ENCODE data around the gene ATP5MK.
"Not testable (repeated sequence)": the region's sequence is repeated elsewhere in the genome, so short reads cannot be mapped to it uniquely, and the experiment has no call there.

The ATP5MK gene, protein sequence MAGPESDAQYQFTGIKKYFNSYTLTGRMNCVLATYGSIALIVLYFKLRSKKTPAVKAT
- total RNA-seq: 42.5 to 46.6 reads per million in 2 donors

DNA sequence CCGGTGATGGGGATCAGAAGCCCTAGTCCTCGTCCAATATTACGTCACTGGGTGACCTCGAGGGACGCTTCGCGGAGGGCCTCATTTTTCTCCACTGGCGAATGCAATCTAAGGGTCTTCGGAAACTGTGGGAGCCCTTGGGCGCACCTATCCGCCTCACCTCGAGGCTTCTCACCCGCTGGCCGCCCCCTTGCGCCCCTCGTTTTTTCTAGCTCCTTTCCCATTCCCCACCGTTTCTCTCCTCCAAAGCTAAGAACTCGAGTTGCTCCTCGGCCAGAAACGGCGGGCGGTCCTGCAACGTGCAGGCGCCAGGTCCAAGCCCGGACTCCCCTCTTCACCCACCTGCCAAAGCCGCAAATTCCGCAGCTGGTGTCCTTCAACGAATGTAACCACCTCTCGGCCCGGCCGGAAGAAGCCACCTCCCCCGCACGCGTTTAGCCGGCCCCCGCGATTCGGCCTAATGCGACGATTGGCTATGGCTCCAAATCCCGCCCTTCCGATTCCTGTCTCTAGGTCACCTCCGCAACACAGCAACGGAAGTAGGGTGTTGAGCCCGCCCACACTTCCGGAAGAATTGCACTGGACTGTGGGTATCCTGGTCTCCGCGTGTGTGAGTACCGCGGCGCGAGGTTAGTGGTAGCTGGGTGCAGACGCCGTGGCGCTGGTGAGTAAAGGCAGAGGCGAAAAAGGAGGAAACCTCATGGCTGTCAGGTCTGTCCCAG lies at the start of gene ATP5MK, which contains the start of gene PDCD11:
Gene ATP5MK (minus strand): TSS at position 409 of the 722 bp plus-strand sequence. CDS start 4,018 bp downstream, outside the sequence.
Gene PDCD11 (plus strand): TSS at position 560 of the 722 bp plus-strand sequence. CDS start 1,801 bp downstream, outside the sequence.
- DNase-seq: peak; percentile 69

DNA sequence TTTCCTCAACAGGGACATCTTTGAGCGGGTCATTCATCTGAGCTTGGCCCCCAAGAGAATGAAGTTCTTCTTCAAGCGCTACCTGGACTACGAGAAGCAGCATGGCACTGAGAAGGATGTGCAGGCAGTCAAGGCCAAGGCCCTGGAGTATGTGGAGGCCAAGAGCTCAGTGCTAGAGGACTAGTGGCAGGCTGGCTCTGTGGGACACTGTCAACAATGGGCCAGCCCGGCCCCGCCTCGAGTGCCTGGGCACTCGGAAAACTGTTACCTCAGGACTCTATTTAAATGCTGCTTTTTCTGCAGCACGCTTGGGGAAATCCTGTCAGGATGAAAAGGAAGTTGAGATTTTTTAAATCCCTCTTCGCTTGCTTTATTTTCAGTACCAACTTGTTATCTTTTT lies 49.1 kb upstream of the ATP5MK start:
- no peak for DNase-seq

DNA sequence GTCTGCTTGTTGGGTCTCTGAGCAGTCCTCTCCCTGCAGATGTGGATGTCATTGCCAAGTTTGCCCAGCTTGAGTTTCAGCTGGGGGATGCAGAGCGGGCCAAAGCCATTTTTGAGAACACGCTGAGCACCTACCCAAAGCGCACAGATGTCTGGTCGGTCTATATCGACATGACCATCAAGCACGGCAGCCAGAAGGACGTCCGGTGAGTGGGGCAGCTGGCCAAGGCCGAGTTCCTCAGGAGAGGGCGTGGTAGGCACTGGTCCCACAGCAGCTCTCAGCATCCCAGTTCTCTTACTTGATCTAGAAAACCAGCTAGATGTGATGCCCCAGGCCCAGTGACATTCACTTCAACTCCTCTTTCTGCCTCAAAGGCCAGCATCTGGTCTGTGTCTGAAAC lies 48.2 kb upstream of the ATP5MK start:
- DNase-seq: no peak

DNA sequence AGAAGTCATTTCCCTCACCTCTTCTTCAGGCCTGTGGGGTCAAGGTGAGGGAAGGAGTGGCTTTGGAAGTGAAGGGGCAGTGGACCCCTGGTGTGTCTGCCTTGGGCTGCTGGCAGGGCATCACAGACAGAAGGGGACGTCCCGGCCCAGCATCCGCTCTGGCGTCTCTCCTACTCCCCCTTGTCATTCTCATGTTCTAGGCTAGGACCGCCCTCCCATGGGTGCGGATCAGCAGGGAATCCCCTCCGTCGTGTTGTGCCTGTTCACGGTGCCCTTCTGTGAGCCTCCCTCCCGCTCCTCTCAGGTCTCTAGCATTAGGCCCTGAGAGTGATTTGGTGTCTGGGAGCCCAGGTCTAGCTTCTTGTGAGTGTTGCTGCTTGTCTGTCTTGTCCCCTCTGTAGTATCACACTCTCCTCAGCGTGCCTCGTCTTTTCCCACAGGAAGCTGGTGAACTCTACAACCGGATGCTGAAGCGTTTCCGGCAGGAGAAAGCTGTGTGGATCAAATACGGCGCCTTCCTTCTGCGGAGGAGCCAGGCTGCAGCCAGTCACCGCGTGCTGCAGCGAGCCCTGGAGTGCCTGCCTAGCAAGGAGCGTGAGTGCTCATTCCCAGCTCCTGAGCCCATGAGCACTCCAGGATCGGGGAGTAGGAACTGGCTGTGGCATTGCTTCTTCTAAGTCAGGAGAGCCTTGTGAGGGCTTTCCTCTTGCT lies 47.4 kb upstream of the ATP5MK start:
- no peak for DNase-seq

DNA sequence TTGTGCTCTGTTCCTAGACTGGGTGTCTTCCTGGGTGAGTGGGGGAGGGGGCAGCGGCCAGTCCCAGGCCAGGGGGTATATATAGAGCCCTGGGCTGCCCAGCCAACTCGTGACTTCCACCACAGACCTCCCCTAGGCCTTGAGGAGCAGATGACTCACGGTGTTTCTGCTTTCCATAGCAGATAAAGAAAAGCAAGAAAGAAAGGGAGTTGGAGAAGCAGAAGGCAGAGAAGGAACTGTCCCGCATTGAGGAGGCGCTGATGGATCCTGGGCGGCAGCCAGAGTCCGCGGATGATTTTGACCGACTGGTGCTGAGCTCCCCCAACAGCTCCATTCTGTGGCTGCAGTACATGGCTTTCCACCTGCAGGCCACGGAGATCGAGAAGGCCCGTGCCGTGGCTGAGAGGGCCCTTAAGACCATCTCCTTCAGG lies 45.8 kb upstream of the ATP5MK start:
- no peak for DNase-seq

DNA sequence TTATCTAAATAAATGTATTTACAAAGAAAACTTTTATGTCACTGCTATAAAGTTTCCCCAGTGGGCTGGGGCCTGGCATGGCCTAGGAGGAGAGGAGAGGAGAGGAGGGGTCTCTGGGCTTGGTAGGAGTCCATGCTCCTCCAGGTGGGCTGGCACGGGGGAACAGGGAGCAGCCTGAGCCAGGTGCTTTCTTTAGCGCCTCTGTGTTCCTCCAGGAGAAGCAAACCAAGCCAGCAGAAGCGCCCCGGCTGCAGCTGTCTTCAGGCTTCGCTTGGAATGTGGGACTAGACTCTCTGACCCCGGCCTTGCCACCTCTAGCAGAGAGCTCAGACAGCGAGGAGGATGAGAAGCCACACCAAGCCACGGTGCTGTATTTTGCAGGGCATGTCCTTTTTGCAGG lies 45.3 kb upstream of the ATP5MK start:
- no peak for DNase-seq

DNA sequence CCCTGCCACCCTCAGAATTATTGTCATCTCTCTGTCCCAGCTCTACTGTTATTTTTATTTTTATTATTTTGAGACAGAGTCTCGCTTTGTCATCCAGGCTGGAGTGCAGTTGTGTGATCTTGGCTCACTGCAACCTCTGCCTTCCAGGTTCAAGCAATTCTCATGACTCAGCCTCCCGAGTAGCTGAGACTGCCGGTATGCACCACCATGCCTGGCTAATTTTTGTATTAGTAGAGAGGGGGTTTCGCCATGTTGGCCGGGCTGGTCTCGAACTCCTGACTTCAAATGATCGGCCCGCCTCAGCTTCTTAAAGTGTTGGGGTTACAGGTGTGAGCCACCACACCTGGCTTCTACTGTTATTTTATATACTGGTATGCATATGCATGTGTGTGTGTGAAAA lies 44.9 kb upstream of the ATP5MK start:
- DNase-seq: no peak

DNA sequence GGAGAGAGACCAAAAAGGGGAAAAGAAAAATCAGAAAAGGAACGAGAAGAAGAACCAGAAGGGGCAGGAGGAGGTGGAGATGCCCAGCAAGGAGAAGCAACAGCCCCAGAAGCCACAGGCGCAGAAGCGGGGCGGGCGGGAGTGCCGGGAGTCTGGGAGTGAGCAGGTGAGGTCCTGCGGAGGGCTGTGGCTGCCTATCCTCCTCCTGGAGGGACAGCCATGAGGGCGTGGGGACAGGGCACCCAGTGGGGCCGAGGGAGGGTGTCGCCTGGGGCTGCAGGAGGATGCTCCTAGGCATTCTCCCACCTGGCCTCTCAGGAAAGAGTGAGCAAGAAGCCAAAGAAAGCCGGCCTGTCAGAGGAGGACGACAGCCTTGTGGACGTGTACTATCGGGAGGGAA lies 44.1 kb upstream of the ATP5MK start:
- DNase-seq: no peak

DNA sequence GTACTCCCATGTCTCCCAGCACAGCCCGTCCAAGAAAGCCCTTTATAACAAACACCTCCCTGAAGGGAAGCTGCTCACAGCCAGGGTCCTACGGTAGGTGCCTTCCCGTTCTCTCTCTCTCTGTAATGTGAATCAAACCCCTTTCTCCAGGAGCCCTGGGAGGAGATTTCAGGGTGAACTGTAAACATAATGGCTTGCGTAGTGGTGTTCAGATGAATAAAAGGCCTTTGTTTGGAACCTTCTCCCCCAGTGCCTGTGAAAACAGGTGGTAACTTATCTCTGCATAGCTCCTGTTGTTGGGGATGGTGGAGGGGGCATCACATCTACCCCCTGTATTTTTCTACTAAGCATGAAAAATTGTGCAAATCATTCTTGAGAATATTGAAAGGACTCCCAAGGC lies 43.5 kb upstream of the ATP5MK start:
- DNase-seq: no peak

DNA sequence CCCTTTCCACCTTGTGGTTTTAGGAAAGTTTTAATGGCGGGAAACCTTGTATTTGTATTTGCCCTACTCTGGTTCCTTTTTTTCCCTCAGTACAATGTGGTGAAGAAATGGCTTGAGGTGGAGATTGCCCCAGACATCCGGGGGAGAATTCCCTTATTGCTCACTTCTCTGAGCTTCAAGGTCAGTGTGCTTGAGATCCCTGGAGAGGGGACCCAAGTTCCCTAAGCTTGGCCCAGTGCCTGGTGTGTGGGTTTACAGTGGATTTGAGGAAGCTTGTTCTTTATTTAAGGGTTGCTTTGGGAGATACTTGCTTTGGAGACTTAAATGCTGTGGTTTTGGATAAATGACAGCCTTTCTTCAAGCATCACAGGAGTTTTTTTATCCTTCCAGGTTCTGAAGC lies 37.6 kb upstream of the ATP5MK start:
- no peak for DNase-seq

DNA sequence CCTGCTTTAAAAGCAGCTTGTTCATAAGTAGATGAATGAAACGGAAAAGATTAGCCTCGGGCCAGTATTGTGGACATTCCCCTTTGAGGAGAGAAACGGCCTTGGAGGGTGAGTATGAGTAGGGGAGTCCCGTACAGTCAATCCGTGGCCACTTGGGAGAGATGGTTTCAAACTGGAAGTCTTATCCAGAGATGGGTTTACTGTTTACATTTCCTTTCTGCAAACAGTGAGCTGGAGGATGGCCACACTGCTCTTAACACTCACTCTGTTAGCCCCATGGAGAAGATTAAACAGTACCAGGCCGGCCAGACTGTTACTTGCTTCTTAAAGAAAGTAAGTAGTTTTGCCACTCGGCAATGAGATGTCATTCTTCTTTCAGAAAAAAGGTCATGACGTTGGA lies 35.6 kb upstream of the ATP5MK start:
- DNase-seq: no peak

DNA sequence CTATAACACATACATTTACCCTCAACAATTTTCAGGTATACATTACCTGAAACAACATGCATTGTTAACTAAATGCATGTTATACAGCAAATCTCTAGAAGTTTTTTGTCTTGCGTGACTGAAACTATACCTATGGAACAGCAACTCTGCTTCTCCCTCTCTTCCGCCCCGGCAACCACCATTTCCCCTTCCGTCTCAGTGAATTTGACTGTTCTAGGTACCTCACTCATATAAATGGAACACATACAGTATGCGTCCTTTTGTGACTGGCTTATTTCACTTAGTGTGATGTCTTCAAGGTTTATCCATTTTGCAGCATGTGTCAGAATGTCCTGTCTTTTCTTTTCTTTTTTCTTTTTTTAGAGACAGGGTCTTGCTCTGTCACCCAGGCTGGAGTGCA lies 33.4 kb upstream of the ATP5MK start:
- no peak for DNase-seq

DNA sequence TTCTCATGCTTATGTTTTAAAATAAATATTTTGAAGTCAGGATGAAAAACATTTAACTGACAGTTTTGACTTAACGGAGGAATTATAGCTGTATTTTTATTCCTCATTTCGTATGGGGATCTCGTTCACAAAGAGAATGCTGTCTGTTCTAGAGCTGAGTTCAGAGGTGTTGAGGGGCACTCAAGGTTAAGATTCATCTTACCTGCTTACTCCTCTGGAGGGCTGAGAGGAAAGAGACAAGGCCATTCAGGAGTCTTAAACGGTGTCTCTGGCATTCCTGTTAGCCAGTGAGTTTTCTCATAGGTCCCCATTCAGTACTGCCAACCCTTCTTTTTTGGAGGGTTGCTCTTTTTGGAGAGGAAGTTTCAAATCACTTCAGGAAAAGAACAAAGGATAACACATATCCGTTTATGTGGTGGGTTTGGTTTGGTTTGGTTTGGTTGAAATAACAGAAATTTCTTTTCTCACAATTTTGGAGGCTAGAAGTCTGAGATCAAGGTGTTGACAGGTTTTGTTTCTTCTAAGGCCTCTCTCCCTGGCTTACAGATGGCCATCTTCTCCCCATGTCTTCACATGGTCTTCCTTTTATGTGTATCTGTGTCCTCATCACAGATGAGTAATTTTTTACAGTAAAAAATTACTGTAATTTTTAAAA lies 32.8 kb upstream of the ATP5MK start:
- no peak for DNase-seq

DNA sequence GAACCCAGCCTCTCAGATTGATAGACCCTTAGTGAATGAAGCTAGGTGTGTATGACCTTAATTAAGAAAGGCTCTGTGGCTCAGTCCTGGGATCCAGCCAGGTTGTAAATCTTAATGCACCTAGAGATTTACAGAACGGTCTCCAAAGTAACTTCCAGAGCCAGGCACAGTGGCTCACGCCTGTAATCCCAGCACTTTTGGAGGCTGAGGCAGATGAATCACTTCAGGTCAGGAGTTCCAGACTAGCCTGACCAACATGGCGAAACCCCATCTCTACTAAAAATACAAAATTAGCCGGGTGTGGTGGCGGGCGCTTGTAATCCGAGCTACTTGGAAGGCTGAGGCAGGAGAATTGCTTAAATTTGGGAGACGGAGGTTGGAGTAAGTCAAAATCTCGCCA lies 31.6 kb upstream of the ATP5MK start:
- DNase-seq: no peak

DNA sequence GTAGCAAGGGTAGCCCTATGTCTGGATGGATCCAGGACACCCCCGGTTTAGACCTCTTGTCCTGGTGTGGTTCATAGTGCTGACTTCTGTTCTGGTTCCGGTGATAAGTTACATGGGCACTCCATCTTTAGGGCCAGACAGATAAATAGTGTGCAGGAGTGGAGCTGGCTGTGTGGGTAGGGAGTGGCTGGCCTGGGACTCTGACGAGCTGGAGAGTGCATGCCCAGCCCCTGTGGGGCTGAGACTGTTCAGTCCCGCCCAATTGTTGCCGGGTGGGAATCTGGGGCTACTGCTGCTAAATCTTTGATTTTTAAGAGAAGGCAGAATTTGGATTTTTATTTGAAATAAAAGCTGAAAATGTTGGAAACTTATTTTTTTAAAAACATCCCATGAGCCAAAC lies 27.5 kb upstream of the ATP5MK start:
- DNase-seq: no peak

DNA sequence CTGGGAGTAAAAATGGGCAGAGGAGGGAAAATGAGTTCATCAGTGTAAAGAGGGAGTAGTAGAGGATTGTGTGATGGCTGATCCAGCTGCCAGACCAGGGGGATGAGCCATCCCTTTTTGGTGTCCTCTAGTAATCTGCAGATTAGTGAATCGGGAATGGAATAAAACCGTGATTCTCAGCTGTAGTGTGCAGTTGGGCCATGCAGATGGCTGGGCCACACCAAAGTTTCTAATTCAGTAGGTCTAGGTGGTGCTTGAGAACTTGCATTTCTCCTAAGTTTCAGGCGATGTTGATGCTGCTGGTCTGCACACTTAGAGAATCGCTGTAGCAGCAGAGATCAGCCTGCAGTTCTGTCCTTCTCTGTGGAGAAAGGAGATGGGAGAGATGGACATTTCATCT lies 22.8 kb upstream of the ATP5MK start:
- DNase-seq: no peak

DNA sequence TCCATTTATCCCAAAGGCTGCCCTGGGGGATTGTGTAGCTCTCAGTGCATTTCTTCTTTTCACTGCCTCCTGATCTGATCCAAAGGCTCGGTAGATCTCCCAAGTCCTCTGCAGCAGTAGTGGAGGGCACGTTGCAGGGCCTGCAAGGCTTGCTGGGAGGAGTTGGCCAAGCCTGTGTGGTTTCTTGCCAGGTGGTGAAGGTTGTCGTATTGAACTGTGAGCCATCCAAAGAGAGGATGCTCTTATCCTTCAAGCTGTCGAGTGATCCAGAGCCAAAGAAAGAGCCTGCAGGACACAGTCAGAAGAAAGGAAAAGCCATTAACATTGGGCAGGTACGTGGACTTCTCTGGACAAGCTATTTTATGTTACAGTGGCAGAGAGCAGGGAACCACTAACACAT lies 21.3 kb upstream of the ATP5MK start:
- no peak for DNase-seq

DNA sequence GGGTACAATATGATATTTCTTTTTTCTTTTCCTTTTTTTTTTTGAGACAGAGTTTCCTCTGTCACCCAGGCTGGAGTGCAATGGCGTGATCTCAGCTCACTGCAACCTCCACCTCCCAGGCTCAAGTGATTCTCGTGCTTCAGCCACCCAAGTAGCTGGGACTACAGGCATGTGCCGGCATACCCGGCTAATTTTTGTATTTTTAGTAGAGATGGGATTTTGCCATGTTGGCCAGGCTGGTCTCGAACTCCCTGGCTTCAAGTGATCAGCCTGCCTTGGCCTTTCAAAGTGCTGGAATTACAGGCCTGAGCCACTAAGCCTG lies 20.8 kb upstream of the ATP5MK start:
- DNase-seq: not testable (repeated sequence)

DNA sequence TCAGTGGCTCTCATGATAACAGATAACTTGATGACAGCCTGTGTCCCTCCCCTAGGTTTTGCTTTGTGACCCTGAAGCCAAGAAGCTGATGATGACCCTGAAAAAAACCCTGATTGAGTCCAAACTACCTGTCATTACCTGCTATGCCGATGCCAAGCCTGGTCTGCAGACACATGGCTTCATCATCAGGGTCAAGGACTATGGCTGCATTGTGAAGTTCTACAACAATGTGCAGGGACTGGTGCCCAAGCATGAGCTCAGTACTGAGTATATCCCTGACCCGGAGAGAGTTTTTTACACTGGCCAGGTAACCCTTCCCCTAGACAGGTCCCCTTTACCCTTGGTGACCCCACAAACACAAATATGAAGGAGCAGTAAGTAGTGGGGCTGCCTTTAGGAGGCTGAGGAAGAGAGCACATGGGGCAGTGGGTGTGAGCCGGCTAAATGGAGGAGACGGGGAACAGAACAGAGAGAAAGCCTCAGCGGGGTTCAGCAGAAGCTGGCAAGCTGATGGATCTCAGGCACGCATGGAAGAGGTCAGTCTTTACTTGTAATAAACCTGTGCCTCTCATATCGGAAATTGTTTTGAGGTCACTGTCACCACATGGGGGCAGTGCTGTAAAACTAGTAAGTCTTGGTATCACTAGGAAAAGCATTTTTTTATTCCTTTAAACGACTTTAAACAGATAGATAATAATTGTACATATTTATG lies 20.3 kb upstream of the ATP5MK start:
- no peak for DNase-seq

DNA sequence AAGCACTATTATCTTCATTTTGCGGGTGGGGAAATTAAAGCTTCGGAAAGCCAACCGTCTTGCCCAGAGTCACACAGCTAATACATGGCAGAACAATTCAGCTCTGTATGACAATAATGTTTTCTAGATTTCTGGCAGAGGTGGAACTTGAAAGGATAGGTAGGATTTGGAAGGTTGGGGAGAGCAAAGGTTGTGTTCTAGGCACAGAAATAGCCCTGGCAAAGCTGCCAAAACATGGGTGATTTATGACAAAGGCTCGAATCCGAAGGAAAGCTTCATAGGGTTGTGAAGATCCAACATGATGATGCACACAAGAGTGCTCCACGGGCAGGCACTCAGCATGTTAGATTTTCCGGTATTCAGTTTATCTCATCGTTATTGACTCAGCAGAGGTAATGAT lies 19.3 kb upstream of the ATP5MK start:
- DNase-seq: no peak

DNA sequence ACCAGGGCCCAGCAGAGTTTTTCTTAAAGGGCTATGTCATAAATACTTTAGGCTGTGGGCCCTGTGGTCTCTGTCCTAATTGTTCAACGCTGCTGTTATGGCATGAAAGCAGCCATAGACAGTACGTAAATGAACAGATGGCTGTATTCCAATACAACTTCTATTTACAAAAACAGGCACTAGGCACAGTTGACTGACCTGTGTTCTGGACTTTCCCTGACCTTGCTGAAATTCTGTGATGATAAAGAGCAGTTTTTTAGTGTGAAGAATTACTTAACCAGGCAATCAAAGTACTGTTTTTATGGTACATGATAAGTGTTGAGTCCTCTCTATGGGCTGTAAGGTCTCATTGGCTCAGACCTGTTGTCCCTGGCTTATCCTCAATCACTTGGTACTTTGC lies 17.3 kb upstream of the ATP5MK start:
- no peak for DNase-seq

DNA sequence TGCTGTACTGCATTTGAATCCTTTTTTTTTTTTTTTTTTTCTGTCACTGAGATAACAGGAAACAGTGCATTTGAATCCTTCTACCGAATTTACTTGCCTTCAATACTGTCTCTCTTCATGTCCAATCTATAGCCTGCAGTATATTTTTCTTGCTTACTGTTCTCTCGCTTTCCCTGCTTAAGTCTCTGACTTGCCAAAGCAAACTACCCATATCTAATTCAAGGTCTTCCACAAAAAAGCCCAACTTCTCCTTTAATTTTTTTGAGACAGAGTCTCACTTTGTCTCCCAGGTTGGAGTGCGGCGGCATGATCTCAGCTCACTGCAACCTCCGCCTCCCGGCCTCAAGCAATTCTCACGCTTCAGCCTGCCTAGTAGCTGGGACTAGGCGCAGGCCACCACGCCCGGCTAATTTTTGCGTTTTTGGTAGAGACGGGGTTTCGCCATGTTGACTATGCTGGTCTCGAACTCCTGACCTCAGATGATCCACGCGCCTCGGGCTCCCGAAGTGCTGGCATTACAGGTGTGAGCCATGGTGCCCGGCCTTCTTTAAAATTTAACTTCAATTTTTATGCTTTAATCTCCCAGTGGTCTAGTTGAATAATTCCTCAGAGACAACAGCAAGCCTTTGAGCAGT lies 1.0 kb upstream of the ATP5MK start:
- DNase-seq: no peak

DNA sequence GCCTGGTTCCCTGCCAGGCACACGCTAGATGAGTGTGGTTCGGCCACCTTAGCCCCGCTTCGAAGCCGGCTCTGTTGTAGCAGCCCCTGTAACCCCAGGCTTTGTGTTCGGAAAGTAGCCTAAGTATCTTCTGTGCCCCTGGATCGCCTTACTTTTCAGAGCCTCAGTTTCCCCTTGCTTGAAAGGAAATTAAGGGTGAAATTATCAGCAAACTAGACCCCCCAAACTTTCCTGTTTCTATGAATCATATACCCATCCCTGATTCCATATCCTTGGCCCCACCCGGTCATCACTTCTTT lies 463 bp upstream of the ATP5MK start:
- DNase-seq: no peak
